ENCODE results near the gene PKP4. TPM values are rescaled to one million over a fixed set of nuclear protein-coding genes. Genes with fewer than 3 reads are reported as not detected.

Gene PKP4
- total RNA-seq, 1 donor from 2014 or later = 30.3 TPM

Other genes starting within 250 kb of the PKP4 start
- 0.36 TPM in 1 of 2 replicates, not detected in the other for gene CCDC148, start 199 bp upstream of the PKP4 start, total RNA-seq

Data from activated T-helper 1 cell treated with anti-CD3 and anti-CD28 coated beads, Interleukin-12 subunit alpha, Interleukin-12 subunit beta, Interleukin-2, Interleukin-4 antibody, amounts not matched to agents 30 ng/mL and 10 ng/mL and 1 ng/mL, durations not matched to agents 14 hours and 24 hours and 36 hours (primary cell).